ENCODE measurements around the gene SLC22A12.

DNA sequence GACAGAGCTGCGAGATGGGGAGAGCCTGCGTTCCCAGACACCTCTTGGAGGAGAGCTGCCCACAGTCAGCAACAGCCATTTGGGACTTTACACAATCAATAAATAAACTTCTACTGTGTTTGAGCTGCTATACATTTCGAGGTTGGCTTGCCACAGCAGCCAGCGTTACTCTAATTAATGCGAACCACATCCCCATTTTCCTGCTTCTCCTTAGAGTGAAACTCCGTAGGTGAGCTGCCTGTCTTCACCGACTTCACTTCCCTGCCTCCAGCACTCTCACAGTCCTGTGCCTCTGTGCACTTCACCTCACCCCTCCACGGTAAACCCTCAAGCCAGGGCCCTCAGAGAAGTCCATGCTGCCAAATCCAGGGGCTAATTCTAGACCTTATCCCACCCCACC lies 5.9 kb upstream of the SLC22A12 start:
- TF ChIP-seq CTCF (conservative IDR thresholded peaks at IDR 0.05; ENCODE audit: low read depth, low read length) = no peak
- TF ChIP-seq EZH2 (IDR thresholded peaks at IDR 0.05; ENCODE audit: low read length, unreplicated experiment) = no peak
- TF ChIP-seq EZH2phosphoT487 (IDR thresholded peaks at IDR 0.05; ENCODE audit: borderline replicate concordance, low read length) = no peak
